T-helper 1 cell treated with Interleukin-12 subunit alpha and Interleukin-12 subunit beta and Interleukin-4 antibody, amounts not matched to agents 30 ng/mL and 1 ng/mL, for 36 hours (primary cell): Measurements from ENCODE around the gene ACOT9. TPM values are rescaled to one million over a fixed set of nuclear protein-coding genes. Genes with fewer than 3 reads are reported as not detected.

Experiments
- intact Hi-C: fragments of 100-400 bp; cut with micrococcal nuclease; formaldehyde crosslinking; loops from one replicate; pipeline ENCODE4 v1.15.1; 2024
- total RNA-seq: library from RNA; stranded (reverse); gene quantifications from 2 replicates; pipeline ENCODE4 v1.2.3, GENCODE V29; 2022

The ACOT9 gene
- total RNA-seq, 1 donor from 2014 or later: 43.4 TPM

- intact Hi-C loops: no loop called here
Observed at GRCh38 chrX:23766650-23767551, 23.8 kb upstream of the ACOT9 start.

GRCh38 chrX:23765868-23766267, 22.8 kb upstream of the ACOT9 start:
- intact Hi-C loops: no loop called here

GRCh38 chrX:23765449-23765848, 22.4 kb upstream of the ACOT9 start:
- intact Hi-C loops: no loop called here

- intact Hi-C loops: no loop called here
Observed at GRCh38 chrX:23764188-23764984, 21.3 kb upstream of the ACOT9 start.

GRCh38 chrX:23759821-23760220, 16.7 kb upstream of the ACOT9 start:
- intact Hi-C loops: no loop called here

GRCh38 chrX:23756165-23756564, 13.1 kb upstream of the ACOT9 start:
- intact Hi-C loops: loop anchor here (1.0 kb wide), 6 partner anchors 13 to 146 kb away; partner anchors contain the start of genes ACOT9 and SAT1

- intact Hi-C loops: no loop called here
Observed at GRCh38 chrX:23754664-23755063, 11.6 kb upstream of the ACOT9 start.

GRCh38 chrX:23752740-23753415, 9.8 kb upstream of the ACOT9 start:
- intact Hi-C loops: no loop called here

GRCh38 chrX:23749576-23749975, 6.5 kb upstream of the ACOT9 start:
- intact Hi-C loops: no loop called here

GRCh38 chrX:23749129-23749528, 6.1 kb upstream of the ACOT9 start:
- intact Hi-C loops: no loop called here

GRCh38 chrX:23745786-23746185, 2.7 kb upstream of the ACOT9 start:
- intact Hi-C loops: no loop called here

- intact Hi-C loops: loop anchor here (1.0 to 5.0 kb wide), 6 partner anchors 11 to 309 kb away; partner anchors contain the start of gene EIF2S3
Observed at GRCh38 chrX:23743623-23743971, 521 bp upstream of the ACOT9 start.

- intact Hi-C loops: loop anchor here (1.0 to 5.0 kb wide), 4 partner anchors 31 to 310 kb away; partner anchors contain the start of genes EIF2S3 and PRDX4
Observed at GRCh38 chrX:23742174-23742696, 841 bp downstream of the ACOT9 start.

- intact Hi-C loops: no loop called here
Observed at GRCh38 chrX:23737413-23737812, 5.7 kb downstream of the ACOT9 start.

GRCh38 chrX:23736030-23736429, 7.0 kb downstream of the ACOT9 start:
- intact Hi-C loops: no loop called here

GRCh38 chrX:23732704-23733103, 10.4 kb downstream of the ACOT9 start:
- intact Hi-C loops: loop anchor here (1.0 to 2.0 kb wide), 4 partner anchors 11 to 170 kb away; partner anchors contain the start of gene ACOT9

- intact Hi-C loops: loop anchor here (1.0 to 2.0 kb wide), 4 partner anchors 11 to 171 kb away; partner anchors contain the start of gene ACOT9
Observed at GRCh38 chrX:23731951-23732350, 11.1 kb downstream of the ACOT9 start.

- intact Hi-C loops: no loop called here
Observed at GRCh38 chrX:23729214-23729613, 13.9 kb downstream of the ACOT9 start.

- intact Hi-C loops: no loop called here
Observed at GRCh38 chrX:23727206-23727605, 15.9 kb downstream of the ACOT9 start.

- intact Hi-C loops: no loop called here
Observed at GRCh38 chrX:23726191-23726590, 16.9 kb downstream of the ACOT9 start.

- intact Hi-C loops: no loop called here
Observed at GRCh38 chrX:23720117-23720677, 22.9 kb downstream of the ACOT9 start.
